Measurements from ENCODE around the gene SEC22C.

- TF ChIP-seq CTCF (conservative IDR thresholded peaks at IDR 0.05 in 1 of 2, IDR thresholded peaks at IDR 0.05 in 1 of 2; ENCODE audit: low read depth in 1 of 2, low read length in 2 of 2) (no peak), EZH2 (IDR thresholded peaks at IDR 0.05; ENCODE audit: low read length, missing control alignments) (no peak)
Measured at GRCh38 chr3:42503251-42503924, 78.4 kb downstream of the SEC22C start.
